A204.1 (cell line): ENCODE data around the gene PRAC2.

Source experiments
- FAIRE-seq: peaks from 2 replicates; lab custom pipeline; 2012; peaks lifted over from hg19 to GRCh38; lab: Jason Lieb, UNC

PRAC2 gene

GRCh38 chr17:48734333-48735061, 11.5 kb downstream of the PRAC2 start:
- FAIRE-seq, result no peak

- FAIRE-seq, result no peak
Measured at GRCh38 chr17:48735062-48735351, 12.0 kb downstream of the PRAC2 start.

- no peak for FAIRE-seq
Measured at GRCh38 chr17:48737330-48738043, 14.5 kb downstream of the PRAC2 start.

GRCh38 chr17:48738424-48738802, 15.4 kb downstream of the PRAC2 start:
- no peak for FAIRE-seq

- FAIRE-seq, result no peak
Measured at GRCh38 chr17:48738803-48739526, 16.0 kb downstream of the PRAC2 start.

- no peak for FAIRE-seq
Measured at GRCh38 chr17:48740537-48740936, 17.6 kb downstream of the PRAC2 start.

- no peak for FAIRE-seq
Measured at GRCh38 chr17:48745381-48746275, 22.6 kb downstream of the PRAC2 start.

- no peak for FAIRE-seq
Measured at GRCh38 chr17:48746916-48747444, 24.0 kb downstream of the PRAC2 start.

- no peak for FAIRE-seq
Measured at GRCh38 chr17:48747445-48748363, 24.7 kb downstream of the PRAC2 start.

GRCh38 chr17:48748718-48749566, 26.0 kb downstream of the PRAC2 start:
- peak; percentile 32 for FAIRE-seq

GRCh38 chr17:48749621-48750553, 26.9 kb downstream of the PRAC2 start:
- FAIRE-seq, result no peak

- no peak for FAIRE-seq
Measured at GRCh38 chr17:48751172-48751571, 28.2 kb downstream of the PRAC2 start.

- no peak for FAIRE-seq
Measured at GRCh38 chr17:48751733-48752398, 28.9 kb downstream of the PRAC2 start.

- no peak for FAIRE-seq
Measured at GRCh38 chr17:48752399-48753288, 29.7 kb downstream of the PRAC2 start.

GRCh38 chr17:48753794-48754499, 31.0 kb downstream of the PRAC2 start:
- FAIRE-seq, result no peak

- FAIRE-seq, result no peak
Measured at GRCh38 chr17:48754500-48755261, 31.7 kb downstream of the PRAC2 start.
